ENCODE measurements around the gene TCF4.

- no peak for TF ChIP-seq CTCF (IDR thresholded peaks at IDR 0.05)
- TF ChIP-seq EZH2 (IDR thresholded peaks at IDR 0.05; ENCODE audit: borderline replicate concordance, insufficient read depth, low read depth, low read length, poor library complexity, severe bottlenecking) = no peak
Observed at GRCh38 chr18:55398858-55399257, 189.1 kb downstream of the TCF4 start.

Measured in B cell (primary cell).